Calu3 (cell line): ENCODE measurements around the gene PPP2R5E. TPM values are rescaled to one million over a fixed set of nuclear protein-coding genes. Genes with fewer than 3 reads are reported as not detected.

Experiments
- BruUV-seq: library from RNA; stranded (reverse); fragments of 400-500 nt; replicated peaks from 2 replicates; lab custom pipeline; 2021; lab: Mats Ljungman, UMichigan
- CTCF ChIA-PET: fragments of 300-600 bp; sonication (Branson Sonifier 250); formaldehyde crosslinking; loops from one replicate; lab custom pipeline; 2022; ENCODE audit warnings: antibody characterized with exemption; lab: Charles Lee
- DNase-seq: peaks from one replicate; pipeline ENCODE4 v3.0.0; 2022
- H3K27ac Mint-ChIP-seq: one replicate; pipeline ENCODE4 v1.8.0; 2022; ENCODE audit warnings: mixed read lengths; ENCODE audit not compliant: unreplicated experiment
- H3K27me3 Mint-ChIP-seq: one replicate; pipeline ENCODE4 v1.8.0; 2022; ENCODE audit warnings: mixed read lengths; ENCODE audit not compliant: unreplicated experiment
- H3K36me3 Mint-ChIP-seq: one replicate; pipeline ENCODE4 v1.8.0; 2022; ENCODE audit warnings: mild to moderate bottlenecking, moderate library complexity, mixed read lengths; ENCODE audit not compliant: insufficient read depth, unreplicated experiment
- H3K4me1 Mint-ChIP-seq: one replicate; pipeline ENCODE4 v1.8.0; 2022; ENCODE audit warnings: mild to moderate bottlenecking, low read depth, mixed read lengths; ENCODE audit not compliant: unreplicated experiment
- H3K4me3 Mint-ChIP-seq: one replicate; pipeline ENCODE4 v1.8.0; 2022; ENCODE audit warnings: mild to moderate bottlenecking, low read depth, moderate library complexity, mixed read lengths; ENCODE audit not compliant: unreplicated experiment
- H3K9me3 Mint-ChIP-seq: one replicate; pipeline ENCODE4 v1.8.0; 2022; ENCODE audit warnings: low read depth, mixed read lengths; ENCODE audit not compliant: unreplicated experiment
- intact Hi-C: fragments of 100-400 bp; cut with micrococcal nuclease; formaldehyde crosslinking; loops from one replicate; pipeline ENCODE4 v1.10.0; 2022; ENCODE audit not compliant: unreplicated experiment
- total RNA-seq: library from RNA; stranded (reverse); gene quantifications from 2 replicates; pipeline ENCODE4 v1.2.3, GENCODE V29; 2022
- TF ChIP-seq, protein P1 (sequence below): fragments of 200-600 bp; IDR thresholded peaks from one replicate; pipeline ENCODE4 v1.8.0; 2022; ENCODE audit warnings: antibody characterized with exemption; ENCODE audit not compliant: unreplicated experiment

Gene PPP2R5E
- total RNA-seq, 1 experiment from 2014 or later, result 52.5 TPM

DNA sequence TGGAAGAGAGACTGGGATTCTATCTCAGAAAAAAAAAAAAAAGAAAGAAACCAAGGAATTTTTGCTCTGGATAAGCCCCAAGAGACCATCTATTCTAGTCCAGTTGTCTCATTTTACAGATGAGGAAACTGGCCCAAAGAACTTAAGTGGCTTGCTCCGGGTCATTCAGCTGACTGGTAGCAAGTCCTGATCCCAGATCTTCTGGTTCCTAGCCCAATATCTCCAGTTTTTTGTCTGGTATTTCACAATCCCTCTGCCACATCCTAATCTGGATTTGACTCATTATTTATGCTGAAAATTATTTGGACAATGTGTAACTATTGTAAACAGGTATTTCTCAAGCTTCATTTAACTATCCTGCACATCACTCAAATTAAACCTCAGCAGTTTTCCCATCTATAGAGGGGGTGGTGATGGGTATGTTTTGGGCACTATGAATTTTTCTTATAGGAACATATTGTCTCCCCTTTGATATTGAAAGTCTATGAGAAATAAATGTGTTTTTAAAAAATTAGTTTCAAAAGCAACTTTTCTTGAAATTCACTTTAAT, 43.4 kb downstream of the PPP2R5E start:
- H3K9me3 Mint-ChIP-seq, result no peaks in the 10 kb centered on the region
- no TSS peak for BruUV-seq
- CTCF ChIA-PET, result no interaction called here
- TF ChIP-seq, protein P1, sequence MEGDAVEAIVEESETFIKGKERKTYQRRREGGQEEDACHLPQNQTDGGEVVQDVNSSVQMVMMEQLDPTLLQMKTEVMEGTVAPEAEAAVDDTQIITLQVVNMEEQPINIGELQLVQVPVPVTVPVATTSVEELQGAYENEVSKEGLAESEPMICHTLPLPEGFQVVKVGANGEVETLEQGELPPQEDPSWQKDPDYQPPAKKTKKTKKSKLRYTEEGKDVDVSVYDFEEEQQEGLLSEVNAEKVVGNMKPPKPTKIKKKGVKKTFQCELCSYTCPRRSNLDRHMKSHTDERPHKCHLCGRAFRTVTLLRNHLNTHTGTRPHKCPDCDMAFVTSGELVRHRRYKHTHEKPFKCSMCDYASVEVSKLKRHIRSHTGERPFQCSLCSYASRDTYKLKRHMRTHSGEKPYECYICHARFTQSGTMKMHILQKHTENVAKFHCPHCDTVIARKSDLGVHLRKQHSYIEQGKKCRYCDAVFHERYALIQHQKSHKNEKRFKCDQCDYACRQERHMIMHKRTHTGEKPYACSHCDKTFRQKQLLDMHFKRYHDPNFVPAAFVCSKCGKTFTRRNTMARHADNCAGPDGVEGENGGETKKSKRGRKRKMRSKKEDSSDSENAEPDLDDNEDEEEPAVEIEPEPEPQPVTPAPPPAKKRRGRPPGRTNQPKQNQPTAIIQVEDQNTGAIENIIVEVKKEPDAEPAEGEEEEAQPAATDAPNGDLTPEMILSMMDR, result no peak
- DNase-seq, result no peak
- no peak overlapping the region for H3K4me3 Mint-ChIP-seq
- no peaks in the 10 kb centered on the region for H3K27me3 Mint-ChIP-seq
- H3K4me1 Mint-ChIP-seq, result no peaks in the 10 kb centered on the region
- H3K36me3 Mint-ChIP-seq, result peaks cover 6% of the 10 kb centered on the region
- no peak overlapping the region for H3K27ac Mint-ChIP-seq
- intact Hi-C loops, result no loop called here

DNA sequence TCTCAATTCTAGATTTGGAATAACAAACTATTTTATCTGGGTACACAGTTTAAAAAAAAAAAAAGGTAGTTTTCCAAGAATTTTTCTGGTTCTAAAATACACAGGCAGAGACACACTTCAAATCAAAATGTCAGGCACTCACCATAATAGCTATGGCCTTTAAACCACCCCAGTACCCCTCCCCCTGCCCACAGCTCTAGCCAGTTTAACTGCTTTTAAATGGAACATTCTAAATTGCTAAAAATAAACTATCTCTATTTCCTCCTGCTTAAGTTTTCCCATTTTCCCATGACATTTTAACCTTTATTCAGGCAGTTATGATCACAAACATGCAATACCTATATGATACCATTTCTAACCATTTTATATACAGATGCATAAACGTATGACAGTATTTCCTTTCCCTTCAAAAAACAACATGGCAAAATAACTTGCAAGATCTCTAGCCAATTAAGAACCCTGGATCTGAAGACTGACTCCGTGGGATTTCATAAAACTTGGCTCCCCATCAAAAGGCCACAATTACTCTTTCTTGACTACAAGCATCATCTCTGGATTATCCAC, 46.3 kb downstream of the PPP2R5E start:
- H3K9me3 Mint-ChIP-seq, result no peaks in the 10 kb centered on the region
- peaks cover 10% of the 10 kb centered on the region for H3K4me1 Mint-ChIP-seq
- intact Hi-C loops, result no loop called here

DNA sequence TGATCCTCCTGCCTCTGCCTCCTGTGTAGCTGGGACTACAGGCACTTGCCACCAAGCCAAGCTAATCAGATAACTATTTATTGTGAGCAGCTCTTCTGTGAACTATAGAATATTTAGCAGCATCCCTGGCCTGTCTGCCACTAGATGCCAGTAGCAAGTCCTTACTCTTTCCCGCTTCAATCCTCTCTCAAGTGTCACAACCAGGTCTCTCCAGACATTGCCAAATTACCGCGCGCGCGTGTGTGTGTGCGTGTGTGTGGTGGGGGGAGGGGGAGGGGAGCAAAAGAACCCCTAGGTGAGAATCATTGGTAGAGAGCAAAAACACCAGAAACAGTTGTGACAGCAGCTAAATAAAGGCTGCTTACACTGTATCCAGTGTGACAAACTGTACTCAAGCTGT, 49.9 kb downstream of the PPP2R5E start:
- CTCF ChIA-PET, result interaction anchor here (0.6 to 0.7 kb wide), 3 partner anchors 36 to 1609 kb away, joined by 5 to 11 read pairs (median 10); no protein-coding TSS in a partner anchor
- TF ChIP-seq, protein P1, result no peak
- H3K9me3 Mint-ChIP-seq, result no peaks in the 10 kb centered on the region
- peaks cover 6% of the 10 kb centered on the region for H3K36me3 Mint-ChIP-seq
- no peaks in the 10 kb centered on the region for H3K27me3 Mint-ChIP-seq
- BruUV-seq, result no TSS peak
- no peak for DNase-seq
- H3K4me3 Mint-ChIP-seq, result no peak overlapping the region
- no peak overlapping the region for H3K27ac Mint-ChIP-seq
- intact Hi-C loops, result no loop called here
- H3K4me1 Mint-ChIP-seq, result peaks cover 13% of the 10 kb centered on the region

More for the DNA sequence above, 46.3 kb downstream of the PPP2R5E start:
- no peak for DNase-seq
- Mint-ChIP-seq H3K36me3 (peaks cover 6% of the 10 kb centered on the region), H3K27ac (no peak overlapping the region), H3K27me3 (no peaks in the 10 kb centered on the region), H3K4me3 (no peak overlapping the region)
- CTCF ChIA-PET, result no interaction called here
- no TSS peak for BruUV-seq
- TF ChIP-seq, protein P1, result no peak

DNA sequence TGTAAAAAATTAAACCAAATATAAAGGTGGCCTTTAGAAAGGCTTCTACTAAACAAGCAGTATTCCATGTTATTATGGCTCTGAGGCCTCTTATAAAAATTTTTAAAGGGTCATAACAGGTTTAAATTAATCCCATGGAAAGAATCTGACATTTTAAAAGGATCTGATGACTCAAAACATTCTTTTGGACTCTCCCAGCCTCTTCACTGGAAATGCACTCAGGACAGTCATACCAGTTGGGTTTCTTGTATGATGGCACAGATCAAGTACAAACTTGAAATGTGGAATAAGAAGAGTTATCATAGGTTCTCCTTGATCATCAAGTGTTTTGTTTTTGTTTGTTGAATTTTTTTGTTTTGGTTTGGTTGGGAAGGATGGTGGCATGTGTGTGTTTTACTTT, 50.8 kb downstream of the PPP2R5E start:
- TF ChIP-seq, protein P1, result no peak
- Mint-ChIP-seq H3K4me3 (no peak overlapping the region), H3K27ac (no peak overlapping the region), H3K4me1 (peaks cover 21% of the 10 kb centered on the region), H3K9me3 (no peaks in the 10 kb centered on the region), H3K27me3 (no peaks in the 10 kb centered on the region), H3K36me3 (peaks cover 6% of the 10 kb centered on the region)
- no peak for DNase-seq
- CTCF ChIA-PET, result no interaction called here
- no TSS peak for BruUV-seq
- intact Hi-C loops, result no loop called here
